Activated CD8-positive, alpha-beta T cell treated with anti-CD3 and anti-CD28 coated beads, Interleukin-2, amount 10 ng/mL, durations not matched to agents 7 days and 5 days (primary cell): Measurements from ENCODE around the gene EIF3L. TPM values are rescaled to one million over a fixed set of nuclear protein-coding genes. Genes with fewer than 3 reads are reported as not detected.
A peak's percentile ranks its signal among the peaks of the same experiment; 100 is the strongest.

Source experiments
- ATAC-seq: fragments of 150-1000 bp; cut with Tn5 transposase; one replicate; pipeline ENCODE4 v1.10.0; 2021; ENCODE audit warnings: moderate library complexity
- CTCF ChIA-PET: fragments of 350-600 bp; sonication (Branson Sonifier 250); formaldehyde crosslinking; loops from one replicate; lab custom pipeline; 2021; ENCODE audit warnings: antibody characterized with exemption; lab: Charles Lee
- POLR2A ChIA-PET: fragments of 350-600 bp; sonication (Branson Sonifier 250); formaldehyde crosslinking; loops from one replicate; lab custom pipeline; 2021; ENCODE audit warnings: antibody characterized with exemption; lab: Charles Lee
- DNase-seq: peaks from one replicate; pipeline ENCODE4 v3.0.0-alpha.2; 2020
- H3K27ac Mint-ChIP-seq: one replicate; pipeline ENCODE4 v1.8.0; 2021; ENCODE audit warnings: mild to moderate bottlenecking, mixed read lengths
- H3K27me3 Mint-ChIP-seq: one replicate; pipeline ENCODE4 v1.8.0; 2021; ENCODE audit warnings: low read depth, mixed read lengths
- H3K36me3 Mint-ChIP-seq: one replicate; pipeline ENCODE4 v1.8.0; 2021; ENCODE audit warnings: low read depth, mixed read lengths
- H3K4me1 Mint-ChIP-seq: one replicate; pipeline ENCODE4 v1.8.0; 2021; ENCODE audit warnings: low read depth, mixed read lengths
- H3K4me3 Mint-ChIP-seq: one replicate; pipeline ENCODE4 v1.8.0; 2021; ENCODE audit warnings: mild to moderate bottlenecking, mixed read lengths
- H3K9me3 Mint-ChIP-seq: one replicate; pipeline ENCODE4 v1.8.0; 2022; ENCODE audit warnings: mixed read lengths; ENCODE audit not compliant: insufficient read depth
- total RNA-seq, 2 experiments: library from RNA; stranded (reverse); gene quantifications; one replicate each; pipeline ENCODE4 v1.2.3, GENCODE V29; 2021

Gene EIF3L
- total RNA-seq, 2 experiments from 2014 or later: 391 to 410 TPM

DNA sequence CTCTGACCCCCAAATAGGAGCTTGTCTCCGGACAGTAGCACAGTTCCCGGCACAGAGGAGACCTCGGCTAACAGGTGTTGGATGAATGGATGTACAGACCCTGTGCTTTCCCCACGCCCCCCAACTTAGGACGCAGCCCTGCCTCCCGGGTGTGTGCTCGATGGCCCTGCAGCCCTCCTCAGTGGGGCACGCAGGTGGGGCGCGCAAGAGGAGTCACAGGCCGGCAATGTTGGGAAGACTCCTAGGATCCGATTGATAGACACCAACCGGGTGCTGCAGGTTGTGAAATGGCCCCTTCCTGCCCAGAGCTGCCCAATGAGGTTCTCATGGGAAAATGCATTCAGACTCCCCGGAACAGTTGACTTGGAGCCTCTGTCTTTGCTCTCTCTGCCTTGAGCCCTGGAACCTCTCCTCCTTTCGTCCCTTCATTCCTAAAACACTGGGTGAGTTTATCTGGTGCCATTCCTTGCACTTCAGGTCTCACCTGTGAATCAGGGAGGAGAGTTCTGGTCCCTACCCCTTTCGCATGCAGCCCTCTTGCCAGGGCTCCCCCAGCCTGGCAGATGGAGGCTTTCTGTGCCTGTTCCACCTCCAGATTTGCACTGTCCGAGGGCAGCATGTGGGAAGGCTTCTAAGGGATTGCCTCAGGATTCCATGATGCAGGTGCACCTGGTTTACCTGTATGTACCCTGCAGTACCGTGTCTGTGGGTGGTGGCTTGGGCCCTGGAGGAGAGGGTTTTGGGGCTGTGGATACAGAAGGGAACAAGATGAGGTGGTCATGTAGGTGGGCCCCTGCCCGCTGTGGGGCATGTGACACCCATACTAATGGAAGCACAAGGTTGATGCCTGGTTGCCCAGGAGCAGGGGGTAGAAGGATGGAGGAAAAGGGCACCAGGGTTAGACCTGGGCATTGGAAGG, 58.1 kb downstream of the EIF3L start:
- H3K27me3 Mint-ChIP-seq: no peaks in the 10 kb centered on the region
- ChIA-PET POLR2A (interaction anchor here (0.6 to 2.2 kb wide), 2 partner anchors 10 kb away, joined by 4 to 27 read pairs; no protein-coding TSS in a partner anchor), CTCF (interaction anchor here (1.7 kb wide), 1 partner anchor 89 kb away, joined by 6 read pairs; no protein-coding TSS in a partner anchor)
- no peaks in the 10 kb centered on the region for H3K36me3 Mint-ChIP-seq
- peak overlapping the region; percentile 56 for H3K27ac Mint-ChIP-seq
- no peak for DNase-seq
- H3K4me1 Mint-ChIP-seq: peaks cover 41% of the 10 kb centered on the region
- no peaks in the 10 kb centered on the region for H3K9me3 Mint-ChIP-seq
- no peak for ATAC-seq
- H3K4me3 Mint-ChIP-seq: peak overlapping the region; percentile 70

DNA sequence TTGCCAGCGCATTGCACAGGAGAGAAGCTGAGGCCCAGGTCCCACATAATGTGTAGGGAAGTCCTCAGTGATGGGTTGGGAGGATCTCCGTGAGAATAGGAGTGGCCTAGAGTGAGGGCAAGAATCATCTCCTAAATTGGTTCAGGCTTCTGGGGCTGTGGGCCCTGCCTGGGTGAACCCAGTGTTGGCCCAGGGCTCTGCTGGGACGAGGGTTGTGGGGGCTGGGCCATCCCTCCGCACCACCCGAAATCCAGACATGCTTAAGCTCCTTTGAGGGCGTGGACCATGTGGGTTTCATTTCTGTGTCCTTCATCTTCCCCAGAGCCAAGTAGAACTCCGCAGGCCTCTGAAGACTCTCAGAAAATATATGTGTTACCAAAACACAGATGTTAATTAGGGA, 60.5 kb downstream of the EIF3L start:
- Mint-ChIP-seq H3K4me1 (peaks cover 46% of the 10 kb centered on the region), H3K27ac (no peak overlapping the region), H3K4me3 (no peak overlapping the region), H3K36me3 (peaks cover 4% of the 10 kb centered on the region), H3K27me3 (no peaks in the 10 kb centered on the region), H3K9me3 (no peaks in the 10 kb centered on the region)
- ATAC-seq (no peak), DNase-seq (no peak)
- POLR2A ChIA-PET: interaction anchor here (1.3 kb wide), 1 partner anchor 13 kb away, joined by 4 read pairs; no protein-coding TSS in a partner anchor
- CTCF ChIA-PET: interaction anchor here (1.0 to 1.6 kb wide), 2 partner anchors 21 to 24 kb away, joined by 3 to 5 read pairs; no protein-coding TSS in a partner anchor

DNA sequence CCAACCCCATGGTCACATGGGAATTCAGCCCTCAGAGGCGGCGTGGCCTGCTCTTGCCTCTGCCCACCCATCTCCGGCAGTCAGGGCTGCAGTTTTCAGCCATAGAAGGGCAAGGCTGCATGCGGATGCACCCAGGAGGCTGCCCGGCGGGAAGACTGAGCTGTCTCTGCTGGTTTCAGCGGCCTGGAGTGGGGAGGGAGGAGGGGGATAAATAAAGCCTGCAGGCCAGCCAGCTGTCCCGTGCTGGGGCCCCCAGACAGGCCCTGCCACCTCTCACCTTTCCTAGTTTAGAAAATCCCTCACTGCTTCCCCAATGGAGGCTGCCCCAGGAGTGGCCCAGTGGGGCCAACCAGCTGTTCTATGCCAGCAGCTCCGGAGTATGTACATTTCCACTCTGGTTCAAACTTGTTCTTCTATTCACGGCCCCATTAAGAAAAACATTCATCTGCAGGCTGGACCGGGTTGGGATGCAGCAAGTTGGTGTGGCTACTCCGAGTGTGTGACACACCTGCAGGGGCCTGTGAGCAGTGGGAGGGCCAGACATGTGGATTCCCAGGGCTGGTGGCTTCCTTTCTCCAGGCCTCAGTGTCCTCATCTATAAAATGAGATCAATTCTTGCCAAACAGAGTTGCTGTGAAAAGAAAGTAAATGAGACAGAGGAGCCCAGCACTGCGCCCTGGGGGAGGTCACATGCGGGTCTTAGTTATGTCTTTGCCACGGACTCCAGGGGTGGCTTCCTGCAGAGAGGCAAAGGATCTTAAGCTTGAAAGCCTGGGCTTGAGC, 61.9 kb downstream of the EIF3L start:
- CTCF ChIA-PET: interaction anchor here (1.0 to 1.6 kb wide), 4 partner anchors 20 to 93 kb away, joined by 3 to 5 read pairs (median 4); no protein-coding TSS in a partner anchor

DNA sequence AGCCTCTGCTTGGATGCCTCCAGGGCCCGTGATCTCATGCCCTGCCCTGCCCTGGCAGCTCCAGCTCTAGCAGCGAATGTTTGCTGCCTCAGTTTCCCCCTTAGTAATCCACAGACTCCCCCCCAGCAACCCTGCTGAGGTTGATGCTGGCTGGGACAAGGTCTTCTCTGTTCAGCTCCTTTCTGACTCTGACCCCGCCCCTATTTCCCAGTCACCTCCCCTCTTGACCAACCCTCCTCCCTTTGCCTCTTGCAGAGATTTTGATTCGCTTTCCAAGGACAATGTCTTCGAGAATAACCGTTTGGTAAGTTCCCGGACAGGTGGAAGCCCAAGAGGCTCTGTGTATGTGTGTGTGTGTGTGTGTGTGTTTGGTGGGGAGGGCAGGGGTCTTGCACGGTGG, 62.5 kb downstream of the EIF3L start:
- no peaks in the 10 kb centered on the region for H3K27me3 Mint-ChIP-seq
- H3K36me3 Mint-ChIP-seq: peaks cover 4% of the 10 kb centered on the region
- ChIA-PET POLR2A (no interaction called here), CTCF (interaction anchor here (1.0 to 1.5 kb wide), 2 partner anchors 23 to 94 kb away, joined by 3 to 4 read pairs; no protein-coding TSS in a partner anchor)
- no peaks in the 10 kb centered on the region for H3K9me3 Mint-ChIP-seq
- H3K4me1 Mint-ChIP-seq: peaks cover 36% of the 10 kb centered on the region
- no peak for ATAC-seq
- DNase-seq: no peak
- H3K4me3 Mint-ChIP-seq: no peak overlapping the region
- H3K27ac Mint-ChIP-seq: peak overlapping the region; percentile 15

More for the DNA sequence above, 61.9 kb downstream of the EIF3L start:
- Mint-ChIP-seq H3K4me3 (no peak overlapping the region), H3K27me3 (no peaks in the 10 kb centered on the region), H3K27ac (no peak overlapping the region), H3K36me3 (peaks cover 4% of the 10 kb centered on the region), H3K9me3 (no peaks in the 10 kb centered on the region), H3K4me1 (peaks cover 36% of the 10 kb centered on the region)
- DNase-seq (no peak), ATAC-seq (no peak)
- POLR2A ChIA-PET: interaction anchor here (1.3 kb wide), 1 partner anchor 15 kb away, joined by 4 read pairs; no protein-coding TSS in a partner anchor

DNA sequence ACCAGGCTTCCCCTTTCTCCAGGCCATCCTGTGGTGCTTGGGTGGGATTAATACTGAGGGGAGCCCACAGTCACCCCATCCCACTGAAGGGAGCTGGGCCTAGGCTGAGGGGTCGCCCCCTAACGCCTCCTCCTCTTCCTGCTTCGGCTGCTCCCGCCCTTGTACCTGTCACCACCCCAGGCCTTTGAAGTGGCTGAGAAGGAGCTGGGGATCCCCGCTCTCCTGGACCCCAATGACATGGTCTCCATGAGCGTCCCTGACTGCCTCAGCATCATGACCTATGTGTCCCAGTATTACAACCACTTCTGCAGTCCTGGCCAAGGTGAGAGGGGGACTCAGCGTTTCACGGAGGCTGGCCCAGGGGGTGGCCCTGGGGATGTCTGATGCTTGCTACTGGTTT, 63.0 kb downstream of the EIF3L start:
- POLR2A ChIA-PET: interaction anchor here (0.5 kb wide), 1 partner anchor 68 kb away, joined by 3 read pairs; no protein-coding TSS in a partner anchor
- no peaks in the 10 kb centered on the region for H3K9me3 Mint-ChIP-seq

DNA sequence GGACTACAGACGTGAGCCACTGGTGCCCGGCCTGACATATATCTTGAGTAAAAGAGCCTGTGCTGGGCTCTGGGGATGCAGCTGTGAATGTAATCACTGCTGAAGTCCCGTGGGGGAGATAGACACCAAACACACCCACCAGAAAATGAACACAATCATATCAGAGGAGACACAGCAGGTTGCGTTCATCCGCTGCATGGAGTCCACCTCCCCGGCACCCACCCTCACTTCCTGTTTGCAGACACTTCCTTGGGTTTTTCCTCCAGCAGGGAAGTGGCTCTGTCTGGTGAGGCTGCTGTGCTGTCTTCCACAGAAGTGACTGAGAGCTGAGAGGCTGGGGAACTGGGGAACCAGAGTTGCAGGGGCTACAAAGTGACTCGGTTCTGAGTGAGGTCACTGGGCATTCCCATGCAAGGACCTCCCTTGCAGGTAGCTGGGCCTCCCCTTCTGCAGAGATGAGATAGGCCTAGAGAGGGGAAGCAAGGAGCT, 64.1 kb downstream of the EIF3L start:
- H3K27me3 Mint-ChIP-seq: no peaks in the 10 kb centered on the region
- POLR2A ChIA-PET: interaction anchor here (0.6 kb wide), 1 partner anchor 1754 kb away, joined by 3 read pairs; no protein-coding TSS in a partner anchor

More for the DNA sequence above, 63.0 kb downstream of the EIF3L start:
- Mint-ChIP-seq H3K4me1 (peaks cover 32% of the 10 kb centered on the region), H3K4me3 (no peak overlapping the region), H3K36me3 (peaks cover 4% of the 10 kb centered on the region), H3K27me3 (no peaks in the 10 kb centered on the region), H3K27ac (peak overlapping the region; percentile 39)
- ATAC-seq (peak; percentile 40), DNase-seq (no peak)
- CTCF ChIA-PET: interaction anchor here (1.0 to 1.5 kb wide), 2 partner anchors 22 to 94 kb away, joined by 3 to 4 read pairs; no protein-coding TSS in a partner anchor

DNA sequence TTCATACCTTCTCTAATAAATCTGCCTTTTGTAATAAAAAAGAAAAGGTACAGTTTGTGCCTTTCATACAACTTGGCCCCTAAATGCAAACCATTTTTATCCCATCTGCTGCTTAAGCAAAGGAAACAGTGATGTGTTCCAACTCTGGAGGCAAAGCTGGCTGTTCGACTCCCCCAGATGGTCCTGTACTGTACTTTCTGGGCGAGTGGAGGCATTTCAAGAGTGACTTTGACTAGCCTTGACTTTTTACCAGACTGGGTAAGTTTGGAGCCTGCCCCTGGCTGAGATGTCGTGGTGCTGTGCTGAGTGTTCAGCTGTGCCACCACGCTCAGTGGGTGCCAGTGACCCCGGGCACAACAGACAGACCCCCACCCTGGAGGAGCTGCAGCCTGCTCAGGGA, 67.1 kb downstream of the EIF3L start:
- Mint-ChIP-seq H3K4me3 (no peak overlapping the region), H3K27ac (no peak overlapping the region), H3K4me1 (peaks cover 25% of the 10 kb centered on the region), H3K36me3 (peaks cover 8% of the 10 kb centered on the region), H3K27me3 (no peaks in the 10 kb centered on the region), H3K9me3 (no peaks in the 10 kb centered on the region)
- ChIA-PET CTCF (interaction anchor here (0.8 kb wide), 1 partner anchor 18 kb away, joined by 3 read pairs; no protein-coding TSS in a partner anchor), POLR2A (interaction anchor here (0.6 to 1.1 kb wide), 3 partner anchors 11 to 601 kb away, joined by 3 to 4 read pairs (median 4); partner anchors contain the start of gene MICALL1)
- ATAC-seq (no peak), DNase-seq (no peak)

More for the DNA sequence above, 64.1 kb downstream of the EIF3L start:
- Mint-ChIP-seq H3K27ac (no peak overlapping the region), H3K36me3 (peaks cover 4% of the 10 kb centered on the region), H3K9me3 (no peaks in the 10 kb centered on the region), H3K4me3 (no peak overlapping the region), H3K4me1 (peaks cover 25% of the 10 kb centered on the region)
- DNase-seq (no peak), ATAC-seq (no peak)
- CTCF ChIA-PET: interaction anchor here (1.3 kb wide), 1 partner anchor 50 kb away, joined by 4 read pairs; no protein-coding TSS in a partner anchor

DNA sequence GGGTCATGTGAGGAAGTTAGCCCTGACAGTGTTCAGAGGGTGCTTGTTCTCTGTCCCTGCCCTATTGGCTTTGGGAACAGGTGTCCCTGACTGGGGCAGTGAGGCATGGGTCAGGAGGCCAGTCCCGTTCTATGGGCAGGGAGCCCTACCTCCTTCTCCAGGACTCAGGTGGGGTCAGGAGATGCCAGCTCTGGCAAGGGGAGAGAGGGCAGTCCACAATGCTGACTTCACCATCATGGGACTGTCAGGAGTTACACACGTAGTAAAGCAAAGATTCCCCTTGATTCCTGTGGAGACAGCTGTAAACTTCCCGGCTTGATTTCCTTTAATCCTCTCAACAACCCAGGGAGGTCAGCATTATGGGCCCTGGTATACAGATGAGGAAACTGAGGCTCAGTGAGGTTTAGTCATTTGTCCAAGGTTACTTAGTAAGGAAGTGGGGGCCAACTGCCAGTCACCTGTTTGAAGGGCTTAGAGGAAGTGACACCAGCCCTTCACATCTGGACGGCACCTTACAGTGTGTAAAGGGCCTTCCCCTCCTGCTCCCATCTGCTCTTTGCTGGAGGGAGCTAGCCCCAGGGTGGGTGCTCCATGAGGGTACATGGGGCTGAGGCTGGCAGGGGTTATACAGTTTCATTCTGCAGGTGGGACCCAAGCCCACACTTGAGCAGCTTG, 68.8 kb downstream of the EIF3L start:
- H3K9me3 Mint-ChIP-seq: no peaks in the 10 kb centered on the region
- peaks cover 9% of the 10 kb centered on the region for H3K36me3 Mint-ChIP-seq
- ATAC-seq: no peak
- CTCF ChIA-PET: no interaction called here
- H3K4me1 Mint-ChIP-seq: peaks cover 13% of the 10 kb centered on the region
- H3K4me3 Mint-ChIP-seq: no peak overlapping the region
- POLR2A ChIA-PET: interaction anchor here (1.1 kb wide), 1 partner anchor 26 kb away, joined by 3 read pairs; no protein-coding TSS in a partner anchor
- no peaks in the 10 kb centered on the region for H3K27me3 Mint-ChIP-seq
- DNase-seq: no peak
- no peak overlapping the region for H3K27ac Mint-ChIP-seq

DNA sequence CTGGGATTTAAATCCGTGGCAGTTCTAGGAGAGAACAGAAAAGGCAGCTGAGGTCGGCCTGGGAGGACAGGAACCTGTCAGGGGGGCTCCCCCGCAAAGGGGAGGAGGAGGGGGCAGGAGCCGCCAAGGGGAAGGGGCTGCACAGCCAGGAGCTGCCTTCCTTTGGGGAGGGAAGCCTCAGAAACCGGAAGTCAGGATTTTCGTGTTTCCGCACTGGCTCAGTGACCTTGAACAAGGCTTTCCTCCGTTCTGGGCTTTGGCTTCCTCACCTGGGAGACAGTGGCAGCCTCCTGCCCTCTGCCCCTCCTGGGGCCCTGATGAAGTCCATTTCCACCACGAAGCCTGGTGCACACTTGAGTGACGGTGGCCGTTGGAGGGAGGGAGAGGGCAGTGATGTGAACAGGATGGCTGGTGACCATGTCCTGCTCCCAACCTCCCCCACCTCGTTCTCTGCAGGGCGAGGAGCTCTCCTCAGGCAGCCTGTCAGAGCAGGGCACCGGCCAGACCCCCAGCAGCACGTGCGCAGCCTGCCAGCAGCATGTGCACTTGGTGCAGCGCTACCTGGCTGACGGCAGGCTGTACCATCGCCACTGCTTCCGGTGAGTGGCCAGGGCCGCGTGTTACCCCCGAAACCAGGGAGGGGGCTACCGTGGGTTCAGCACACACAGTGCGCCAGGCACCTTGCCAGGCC, 69.5 kb downstream of the EIF3L start:
- DNase-seq (no peak), ATAC-seq (no peak)
- ChIA-PET POLR2A (interaction anchor here (1.1 kb wide), 1 partner anchor 26 kb away, joined by 3 read pairs; no protein-coding TSS in a partner anchor), CTCF (interaction anchor here (1.5 kb wide), 1 partner anchor 15 kb away, joined by 6 read pairs; no protein-coding TSS in a partner anchor)
- H3K9me3 Mint-ChIP-seq: no peaks in the 10 kb centered on the region
- H3K36me3 Mint-ChIP-seq: peaks cover 7% of the 10 kb centered on the region
- H3K4me1 Mint-ChIP-seq: peaks cover 8% of the 10 kb centered on the region
- no peak overlapping the region for H3K27ac Mint-ChIP-seq
- no peaks in the 10 kb centered on the region for H3K27me3 Mint-ChIP-seq
- H3K4me3 Mint-ChIP-seq: no peak overlapping the region

DNA sequence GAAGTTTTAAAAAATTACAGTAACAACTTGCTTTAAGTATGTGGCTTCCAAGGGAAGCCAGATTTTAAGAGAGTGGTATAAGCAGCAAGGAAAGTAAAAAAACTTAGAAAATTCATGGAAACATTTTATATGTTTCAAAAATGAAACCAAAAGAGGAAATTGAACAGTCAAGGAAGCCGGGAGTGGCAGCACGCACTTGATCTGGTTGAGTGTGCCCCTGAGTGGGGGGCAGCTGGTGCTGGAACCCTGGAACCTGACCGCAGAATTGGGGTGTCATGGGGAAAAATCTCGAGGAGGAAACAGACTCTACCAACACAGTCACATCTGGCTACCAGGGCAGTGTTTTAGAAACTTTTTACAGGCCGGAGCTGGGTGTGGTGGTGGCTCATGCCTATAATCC, 70.9 kb downstream of the EIF3L start:
- DNase-seq (no peak), ATAC-seq (peak; percentile 36)
- peak overlapping the region; percentile 56 for H3K4me3 Mint-ChIP-seq
- H3K27me3 Mint-ChIP-seq: no peaks in the 10 kb centered on the region
- no peaks in the 10 kb centered on the region for H3K9me3 Mint-ChIP-seq
- H3K27ac Mint-ChIP-seq: peak overlapping the region; percentile 93
- peaks cover 7% of the 10 kb centered on the region for H3K36me3 Mint-ChIP-seq
- CTCF ChIA-PET: interaction anchor here (1.1 to 1.5 kb wide), 2 partner anchors 13 to 14 kb away, joined by 5 to 6 read pairs; no protein-coding TSS in a partner anchor
- POLR2A ChIA-PET: interaction anchor here (1.0 kb wide), 1 partner anchor 14 kb away, joined by 3 read pairs; the partner anchor contains the start of gene MICALL1
- H3K4me1 Mint-ChIP-seq: peaks cover 8% of the 10 kb centered on the region
